HG02642 (cell line): ENCODE data around the gene BRF1.
A peak's percentile ranks its signal among the peaks of the same experiment; 100 is the strongest.

ENCODE experiments used
- ATAC-seq: cut with Tn5 transposase; IDR thresholded peaks from one replicate; pipeline ENCODE4 v1.9.1; 2021; ENCODE audit warnings: mild to moderate bottlenecking; ENCODE audit not compliant: unreplicated experiment, poor library complexity

The BRF1 gene

GRCh38 chr14:105269405-105269804 is 31.4 kb downstream of the BRF1 start:
- ATAC-seq, result no peak

GRCh38 chr14:105268736-105269354 is 32.0 kb downstream of the BRF1 start:
- ATAC-seq, result no peak

GRCh38 chr14:105267820-105268548 is 32.8 kb downstream of the BRF1 start:
- ATAC-seq, result no peak

- no peak for ATAC-seq
Measured at GRCh38 chr14:105261781-105262180, 39.0 kb downstream of the BRF1 start.

- ATAC-seq, result no peak
Measured at GRCh38 chr14:105260959-105261358, 39.8 kb downstream of the BRF1 start.

- ATAC-seq, result no peak
Measured at GRCh38 chr14:105258846-105259245, 42.0 kb downstream of the BRF1 start.

- no peak for ATAC-seq
Measured at GRCh38 chr14:105257464-105257863, 43.3 kb downstream of the BRF1 start.

- no peak for ATAC-seq
Measured at GRCh38 chr14:105256292-105256960, 44.4 kb downstream of the BRF1 start.

GRCh38 chr14:105255021-105255507 is 45.7 kb downstream of the BRF1 start:
- no peak for ATAC-seq

GRCh38 chr14:105253329-105253682 is 47.5 kb downstream of the BRF1 start:
- no peak for ATAC-seq

GRCh38 chr14:105252552-105253328 is 48.1 kb downstream of the BRF1 start:
- no peak for ATAC-seq

- ATAC-seq, result no peak
Measured at GRCh38 chr14:105251920-105252319, 48.9 kb downstream of the BRF1 start.

GRCh38 chr14:105250986-105251385 is 49.8 kb downstream of the BRF1 start:
- no peak for ATAC-seq

GRCh38 chr14:105250008-105250366 is 50.8 kb downstream of the BRF1 start:
- ATAC-seq, result no peak

GRCh38 chr14:105249182-105250007 is 51.4 kb downstream of the BRF1 start:
- ATAC-seq, result no peak

- peak; percentile 92 for ATAC-seq
Measured at GRCh38 chr14:105248368-105249181, 52.2 kb downstream of the BRF1 start, which contains the start of gene BTBD6. Gene BTBD6, plus strand, starts transcription at chr14:105248533. Its CDS starts 179 bp downstream, at chr14:105248712.

- ATAC-seq, result no peak
Measured at GRCh38 chr14:105247715-105248367, 53.0 kb downstream of the BRF1 start.

GRCh38 chr14:105247026-105247425 is 53.8 kb downstream of the BRF1 start:
- no peak for ATAC-seq
